Left ventricle myocardium inferior (tissue), 1 donor: Measurements from ENCODE around the gene RNASE12. TPM values are rescaled to one million over a fixed set of nuclear protein-coding genes. Genes with fewer than 3 reads are reported as not detected.
A peak's percentile ranks its signal among the peaks of the same experiment; 100 is the strongest.
"Not testable (repeated sequence)": the region's sequence is repeated elsewhere in the genome, so short reads cannot be mapped to it uniquely, and the experiment has no call there.

Experiments used
- DNase-seq: peaks from one replicate; pipeline ENCODE4 v3.0.0-alpha.2; 2020
- H3K27ac ChIP-seq: fragments of 200-600 bp; replicated peaks from 2 replicates; pipeline ENCODE4 v1.8.0; 2021
- H3K27me3 ChIP-seq: fragments of 200-600 bp; 2 replicates; pipeline ENCODE4 v1.8.0; 2021; ENCODE audit warnings: low read depth
- H3K36me3 ChIP-seq: fragments of 200-600 bp; 2 replicates; pipeline ENCODE4 v1.8.0; 2021
- H3K4me1 ChIP-seq: fragments of 200-600 bp; 2 replicates; pipeline ENCODE4 v1.8.0; 2021
- H3K4me3 ChIP-seq: fragments of 200-600 bp; 2 replicates; pipeline ENCODE4 v1.8.0; 2021; ENCODE audit warnings: mild to moderate bottlenecking, moderate library complexity
- H3K9me3 ChIP-seq: fragments of 200-600 bp; replicated peaks from 2 replicates; pipeline ENCODE4 v1.8.0; 2021
- CTCF ChIP-seq: fragments of 200-600 bp; IDR thresholded peaks from 2 replicates; pipeline ENCODE4 v1.8.0; 2021; ENCODE audit warnings: antibody characterized with exemption, mild to moderate bottlenecking, borderline replicate concordance
- intact Hi-C: fragments of 100-400 bp; cut with micrococcal nuclease; formaldehyde crosslinking; loops from one replicate; pipeline ENCODE4 v1.11.0; 2022
- total RNA-seq: library from RNA; stranded (reverse); fragmentation: NEBNext Ultra II Directional; extraction: Animal tissue kit (Norgen Biotek cat#: 25700); gene quantifications from one replicate; pipeline ENCODE4 v1.2.1, GENCODE V29; 2021
- donor health status: DM: no; HTN: yes; CAD: no; lungs with severe emphysema.

RNASE12 gene
- total RNA-seq, 1 donor from 2014 or later = not detected

GRCh38 chr14:20623798-20624197 lies 32.6 kb upstream of the RNASE12 start:
- intact Hi-C loops = no loop called here
- no peak for DNase-seq
- peaks cover 28% of the 10 kb centered on the region for H3K4me1 ChIP-seq
- H3K36me3 ChIP-seq = no peaks in the 10 kb centered on the region
- no peak for TF ChIP-seq CTCF
- H3K9me3 ChIP-seq = peaks cover 6% of the 10 kb centered on the region
- H3K27me3 ChIP-seq = peaks cover 6% of the 10 kb centered on the region
- no peak overlapping the region for H3K27ac ChIP-seq
- H3K4me3 ChIP-seq = no peak overlapping the region

- intact Hi-C loops = no loop called here
- H3K9me3 ChIP-seq = peaks cover 6% of the 10 kb centered on the region
- no peak for TF ChIP-seq CTCF
- no peaks in the 10 kb centered on the region for H3K36me3 ChIP-seq
- H3K27ac ChIP-seq = no peak overlapping the region
- H3K4me1 ChIP-seq = peaks cover 28% of the 10 kb centered on the region
- peak overlapping the region; percentile 24 for H3K4me3 ChIP-seq
- no peaks in the 10 kb centered on the region for H3K27me3 ChIP-seq
- DNase-seq = no peak
Measured at GRCh38 chr14:20622816-20623291, 31.7 kb upstream of the RNASE12 start.

GRCh38 chr14:20620798-20621478 lies 29.8 kb upstream of the RNASE12 start:
- no peak for TF ChIP-seq CTCF
- Histone ChIP-seq H3K4me3 (no peak overlapping the region), H3K27ac (no peak overlapping the region), H3K36me3 (no peaks in the 10 kb centered on the region), H3K4me1 (peaks cover 19% of the 10 kb centered on the region), H3K9me3 (peaks cover 6% of the 10 kb centered on the region), H3K27me3 (no peaks in the 10 kb centered on the region)
- no peak for DNase-seq
- intact Hi-C loops = no loop called here

GRCh38 chr14:20619688-20620087 lies 28.5 kb upstream of the RNASE12 start:
- DNase-seq, H3K9me3 ChIP-seq, H3K4me3 ChIP-seq, H3K27me3 ChIP-seq, H3K27ac ChIP-seq, H3K36me3 ChIP-seq: not testable (repeated sequence)
- intact Hi-C loops = loop anchor here (10.0 kb wide), 1 partner anchor 145 kb away; no protein-coding TSS in a partner anchor
- H3K4me1 ChIP-seq = peaks cover 15% of the 10 kb centered on the region

- DNase-seq = no peak
- peaks cover 20% of the 10 kb centered on the region for H3K4me1 ChIP-seq
- no peak for TF ChIP-seq CTCF
- no peaks in the 10 kb centered on the region for H3K36me3 ChIP-seq
- H3K9me3 ChIP-seq = no peaks in the 10 kb centered on the region
- no peak overlapping the region for H3K4me3 ChIP-seq
- no peaks in the 10 kb centered on the region for H3K27me3 ChIP-seq
- intact Hi-C loops = loop anchor here (10.0 kb wide), 1 partner anchor 144 kb away; no protein-coding TSS in a partner anchor
- H3K27ac ChIP-seq = no peak overlapping the region
Measured at GRCh38 chr14:20618271-20618749, 27.1 kb upstream of the RNASE12 start.
